ENCODE results near the gene VEGFA.

The VEGFA gene

GRCh38 chr6:43800746-43801494 is 30.9 kb downstream of the VEGFA start:
- no peak for TF ChIP-seq CTCF (IDR thresholded peaks at IDR 0.05)
- no peak overlapping the region for H3K27ac ChIP-seq
- H3K4me3 ChIP-seq, result no peak overlapping the region
- DNase-seq (ENCODE audit: low spot score), result no peak

- no peak for TF ChIP-seq CTCF (IDR thresholded peaks at IDR 0.05)
- DNase-seq (ENCODE audit: low spot score), result no peak
- Histone ChIP-seq H3K27ac (no peak overlapping the region), H3K4me3 (no peak overlapping the region)
Measured at GRCh38 chr6:43801495-43802181, 31.6 kb downstream of the VEGFA start.

GRCh38 chr6:43803055-43803782 is 33.2 kb downstream of the VEGFA start:
- Histone ChIP-seq H3K27ac (no peak overlapping the region), H3K4me3 (no peak overlapping the region)
- DNase-seq (ENCODE audit: low spot score), result no peak
- TF ChIP-seq CTCF (IDR thresholded peaks at IDR 0.05), result no peak

- no peak for TF ChIP-seq CTCF (IDR thresholded peaks at IDR 0.05)
- H3K4me3 ChIP-seq, result no peak overlapping the region
- no peak for DNase-seq (ENCODE audit: low spot score)
- no peak overlapping the region for H3K27ac ChIP-seq
Measured at GRCh38 chr6:43803783-43804549, 34.0 kb downstream of the VEGFA start.

- no peak for DNase-seq (ENCODE audit: low spot score)
- H3K27ac ChIP-seq, result no peak overlapping the region
- TF ChIP-seq CTCF (IDR thresholded peaks at IDR 0.05), result no peak
- no peak overlapping the region for H3K4me3 ChIP-seq
Measured at GRCh38 chr6:43804550-43805223, 34.7 kb downstream of the VEGFA start.

GRCh38 chr6:43805699-43806042 is 35.7 kb downstream of the VEGFA start:
- no peak overlapping the region for H3K27ac ChIP-seq
- H3K4me3 ChIP-seq, result no peak overlapping the region
- TF ChIP-seq CTCF (IDR thresholded peaks at IDR 0.05), result no peak
- DNase-seq (ENCODE audit: low spot score), result no peak
